Stomach (tissue), 4 donors: Measurements from ENCODE around the gene FAM227B.
A peak's percentile ranks its signal among the peaks of the same experiment; 100 is the strongest.

Experiments used
- CTCF ChIP-seq, 7 experiments: fragments of 450-650 bp in 4 of 7; fragments of 200-600 bp in 3 of 7; sonication (generic) in 3 of 7; IDR thresholded peaks; one replicate each; pipeline ENCODE4 v1.5.1; 2016 to 2019; ENCODE audit warnings: antibody characterized with exemption in 7 of 7, control low read depth in 2 of 7, mild to moderate bottlenecking in 1 of 7
- EP300 ChIP-seq: sonication (generic); formaldehyde crosslinking; IDR thresholded peaks from one replicate; pipeline ENCODE4 v1.6.1; 2017; ENCODE audit warnings: antibody characterized with exemption

- TF ChIP-seq CTCF (IDR thresholded peaks at IDR 0.05): peak in 5 of 7 experiments; percentile 68 to 94 (median 84)
- TF ChIP-seq EP300: no peak
Measured at GRCh38 chr15:49421991-49422390, 198.6 kb downstream of the FAM227B start.
